D721Med (cell line): ENCODE data around the gene SH3BP1.

Experiments used
- DNase-seq: peaks from one replicate; pipeline ENCODE4 v3.0.0; 2011; ENCODE audit warnings: low spot score; ENCODE audit not compliant: insufficient read length
- FAIRE-seq: peaks from 2 replicates; lab custom pipeline; 2011; peaks lifted over from hg19 to GRCh38; lab: Jason Lieb, UNC
- TF ChIP-seq, protein P1 (sequence below): IDR thresholded peaks from 2 replicates; pipeline ENCODE4 v1.5.1; 2012; ENCODE audit warnings: mild to moderate bottlenecking, control low read depth; ENCODE audit not compliant: insufficient read depth; ENCODE audit errors: missing control alignments

SH3BP1 gene

DNA sequence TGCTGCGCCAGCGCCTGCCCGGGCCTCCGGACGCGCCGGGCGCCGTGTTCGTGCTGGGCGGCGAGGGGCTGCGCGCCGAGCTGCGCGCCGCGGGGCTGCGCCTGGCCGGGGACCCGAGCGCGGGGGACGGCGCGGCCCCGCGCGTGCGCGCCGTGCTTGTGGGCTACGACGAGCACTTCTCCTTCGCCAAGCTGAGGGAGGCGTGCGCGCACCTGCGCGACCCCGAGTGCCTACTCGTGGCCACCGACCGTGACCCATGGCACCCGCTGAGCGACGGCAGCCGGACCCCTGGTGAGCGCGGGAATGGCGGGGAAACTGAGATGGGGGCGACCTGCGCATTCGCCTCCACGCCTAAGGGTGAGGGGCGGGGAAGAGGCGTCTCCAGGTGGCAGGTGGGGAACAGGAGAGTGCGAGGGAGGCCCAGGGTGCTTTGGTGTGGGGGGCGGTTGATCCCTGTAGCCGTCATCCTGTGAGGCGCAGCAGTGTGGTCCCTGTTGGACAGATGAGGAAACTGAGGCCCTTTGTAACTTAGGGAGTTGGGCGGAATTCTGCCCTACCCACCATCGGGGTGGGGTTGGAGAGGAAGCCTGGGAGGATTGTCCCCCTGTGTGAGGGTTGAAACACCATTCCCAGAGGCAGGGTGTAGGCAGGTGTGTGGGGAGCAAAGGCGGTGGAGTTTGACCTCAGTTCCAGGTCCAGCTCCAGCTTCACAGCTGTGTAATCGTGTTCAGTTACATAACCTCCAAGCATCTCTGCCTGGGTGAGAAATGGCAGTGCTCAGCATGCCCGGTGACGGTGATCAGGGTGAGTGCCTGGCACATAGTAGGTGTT lies 19.8 kb downstream of the SH3BP1 start:
- DNase-seq, result no peak
- TF ChIP-seq, protein P1, sequence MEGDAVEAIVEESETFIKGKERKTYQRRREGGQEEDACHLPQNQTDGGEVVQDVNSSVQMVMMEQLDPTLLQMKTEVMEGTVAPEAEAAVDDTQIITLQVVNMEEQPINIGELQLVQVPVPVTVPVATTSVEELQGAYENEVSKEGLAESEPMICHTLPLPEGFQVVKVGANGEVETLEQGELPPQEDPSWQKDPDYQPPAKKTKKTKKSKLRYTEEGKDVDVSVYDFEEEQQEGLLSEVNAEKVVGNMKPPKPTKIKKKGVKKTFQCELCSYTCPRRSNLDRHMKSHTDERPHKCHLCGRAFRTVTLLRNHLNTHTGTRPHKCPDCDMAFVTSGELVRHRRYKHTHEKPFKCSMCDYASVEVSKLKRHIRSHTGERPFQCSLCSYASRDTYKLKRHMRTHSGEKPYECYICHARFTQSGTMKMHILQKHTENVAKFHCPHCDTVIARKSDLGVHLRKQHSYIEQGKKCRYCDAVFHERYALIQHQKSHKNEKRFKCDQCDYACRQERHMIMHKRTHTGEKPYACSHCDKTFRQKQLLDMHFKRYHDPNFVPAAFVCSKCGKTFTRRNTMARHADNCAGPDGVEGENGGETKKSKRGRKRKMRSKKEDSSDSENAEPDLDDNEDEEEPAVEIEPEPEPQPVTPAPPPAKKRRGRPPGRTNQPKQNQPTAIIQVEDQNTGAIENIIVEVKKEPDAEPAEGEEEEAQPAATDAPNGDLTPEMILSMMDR, result no peak
- no peak for FAIRE-seq

DNA sequence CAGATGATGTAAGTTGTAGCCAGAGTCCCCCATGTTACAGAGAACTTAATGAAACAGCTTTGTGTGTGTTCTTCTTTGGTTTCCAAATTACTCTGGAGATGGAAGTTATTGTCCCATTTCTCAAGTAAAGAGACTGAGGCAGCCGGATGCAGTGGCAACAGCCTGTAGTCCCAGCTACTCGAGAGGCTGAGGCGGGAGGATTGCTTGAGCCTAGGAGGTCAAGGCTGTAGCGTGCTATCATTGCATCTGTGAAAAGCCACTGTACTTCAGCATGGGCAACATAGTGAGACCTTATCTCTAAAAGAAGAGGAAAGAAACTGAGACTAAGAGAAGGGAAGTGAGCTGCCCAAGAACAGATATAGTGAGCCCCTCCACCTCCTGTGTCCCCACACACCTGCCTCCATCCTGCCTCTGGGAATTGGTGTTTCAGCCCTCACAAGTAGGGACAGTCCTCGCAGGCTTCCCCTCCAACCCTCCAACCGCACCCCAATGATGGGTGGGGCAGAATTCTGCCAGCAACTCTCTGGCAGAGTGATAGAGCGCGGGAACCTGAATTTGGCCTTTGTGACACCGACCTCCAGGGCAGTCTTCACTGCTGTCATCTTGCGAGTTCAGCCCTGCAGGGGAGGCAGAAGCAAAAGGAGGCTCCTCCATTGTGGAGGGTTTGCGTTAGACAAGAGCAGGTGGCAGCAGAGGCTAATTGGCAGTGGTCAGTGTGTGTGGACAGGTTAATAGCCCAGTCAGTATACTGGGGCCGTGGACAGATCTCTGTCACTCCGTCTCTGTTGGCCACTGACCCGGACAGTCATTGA lies 20.6 kb downstream of the SH3BP1 start:
- DNase-seq (no peak), FAIRE-seq (no peak)
- TF ChIP-seq, protein P1, result no peak

DNA sequence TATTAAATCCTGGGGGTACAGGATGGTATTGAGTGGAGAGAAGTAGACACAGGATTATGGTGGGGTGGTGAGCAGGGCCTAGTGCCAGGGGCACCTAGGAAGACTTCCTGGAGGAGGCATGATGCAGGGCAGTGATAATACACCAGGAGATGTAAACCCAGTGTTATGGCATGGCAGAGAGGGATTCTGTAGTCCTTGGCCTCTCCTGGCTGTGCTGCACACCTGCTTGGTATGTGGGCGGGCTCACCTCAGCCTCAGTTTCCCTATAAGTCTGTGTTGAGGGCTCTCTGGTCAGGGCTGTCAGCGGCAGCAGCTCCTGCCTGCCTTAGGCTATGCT lies 21.2 kb downstream of the SH3BP1 start:
- no peak for DNase-seq
- no peak for FAIRE-seq
- TF ChIP-seq, protein P1, result no peak

DNA sequence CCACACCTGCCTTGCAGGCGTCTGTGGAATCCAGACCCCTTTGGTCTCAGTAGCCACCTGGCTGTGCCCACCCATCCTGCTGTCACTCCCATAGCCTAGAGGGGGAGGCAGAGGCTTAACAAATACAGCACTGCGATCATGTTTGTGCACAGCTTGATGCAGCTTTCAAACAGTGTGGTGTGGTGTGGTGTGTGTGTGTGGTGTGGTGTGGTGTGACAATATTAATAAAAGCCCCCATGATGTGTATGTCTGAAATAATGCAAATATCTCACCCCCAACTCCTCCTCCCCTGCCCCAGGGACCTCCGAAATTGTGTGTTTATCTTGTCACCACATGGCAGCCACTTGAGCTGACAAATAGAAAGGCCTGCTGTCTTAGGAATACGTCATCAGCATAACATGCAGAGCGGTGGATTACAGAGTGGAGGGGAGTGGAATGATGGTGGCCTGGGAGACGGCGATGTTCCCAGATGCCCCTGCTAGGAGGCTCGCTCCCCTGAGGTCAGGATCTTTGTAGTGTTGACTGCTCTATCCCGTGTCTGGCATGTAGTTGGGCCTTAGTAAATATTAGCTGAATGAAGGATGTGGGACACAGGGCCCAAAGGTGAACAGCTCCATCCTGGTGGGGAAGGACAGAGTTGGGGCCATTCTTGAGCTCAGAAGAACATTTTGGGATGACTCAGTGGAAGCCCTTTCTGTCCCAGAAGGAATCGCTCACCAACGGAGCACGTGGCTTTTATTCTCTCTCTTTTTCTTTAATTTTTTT lies 21.9 kb downstream of the SH3BP1 start:
- FAIRE-seq, result no peak
- TF ChIP-seq, protein P1, result peak; percentile 48
- DNase-seq, result no peak

DNA sequence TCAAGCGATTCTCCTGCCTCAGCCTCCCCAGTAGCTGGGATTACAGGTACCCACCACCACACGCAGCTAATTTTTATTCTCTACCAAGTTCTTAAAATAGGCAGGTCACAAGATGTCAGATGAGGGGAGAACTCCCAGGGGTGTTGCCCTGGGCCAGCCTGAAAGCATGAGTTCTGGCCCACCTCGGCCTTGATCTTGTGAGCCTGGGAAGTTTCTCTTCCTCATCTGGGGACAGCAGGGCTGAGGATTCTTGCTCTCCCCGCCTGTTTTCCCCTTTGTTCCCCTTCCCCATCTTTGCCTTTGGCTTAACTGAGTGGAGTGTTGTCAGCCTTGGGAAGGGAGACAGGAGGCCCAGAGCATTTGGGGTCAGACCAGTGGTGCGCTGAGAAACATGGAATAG lies 22.6 kb downstream of the SH3BP1 start:
- FAIRE-seq, result no peak
- TF ChIP-seq, protein P1, result no peak
- DNase-seq, result no peak

DNA sequence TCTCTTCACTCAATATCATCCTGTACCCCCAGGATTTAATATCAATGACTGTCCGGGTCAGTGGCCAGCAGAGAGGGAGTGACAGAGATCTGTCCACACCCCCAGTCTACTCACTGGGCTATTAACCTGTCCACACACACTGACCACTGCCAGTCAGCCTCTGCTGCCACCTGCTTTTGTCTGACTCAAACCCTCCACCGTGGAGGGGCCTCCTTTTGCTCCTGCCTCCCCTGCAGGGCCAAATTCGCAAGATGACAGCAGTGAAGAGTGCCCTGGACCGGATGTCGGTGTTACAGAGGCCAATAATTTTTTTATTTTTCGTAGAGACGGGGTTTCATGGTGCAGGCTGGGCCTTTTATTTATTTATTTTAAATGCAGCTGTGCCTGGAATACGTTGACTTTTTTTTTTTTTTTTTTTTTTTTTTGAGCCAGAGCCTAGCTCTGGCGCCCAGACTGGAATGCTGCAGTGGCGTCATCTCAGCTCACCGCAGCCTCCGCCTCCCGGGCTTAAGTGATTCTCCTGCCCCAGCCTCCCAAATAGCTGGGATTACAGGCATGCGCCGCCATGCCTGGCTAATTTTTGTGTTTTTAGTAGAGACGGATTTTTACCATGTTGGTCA lies 24.2 kb downstream of the SH3BP1 start:
- no peak for FAIRE-seq
- TF ChIP-seq, protein P1, result no peak

More for the DNA sequence above, 24.2 kb downstream of the SH3BP1 start:
- DNase-seq, result no peak
